Activated naive CD4-positive, alpha-beta T cell treated with anti-CD3 and anti-CD28 coated beads, Interleukin-2, amount 50 U/mL, for 24 hours (primary cell): ENCODE data around the gene MYRIP.
"Not testable (repeated sequence)": the region's sequence is repeated elsewhere in the genome, so short reads cannot be mapped to it uniquely, and the experiment has no call there.

ENCODE experiments used
- H3K27ac Mint-ChIP-seq: one replicate; pipeline ENCODE4 v1.8.0; 2021; ENCODE audit warnings: mild to moderate bottlenecking, mixed read lengths
- H3K27me3 Mint-ChIP-seq: one replicate; pipeline ENCODE4 v1.8.0; 2021; ENCODE audit warnings: mixed read lengths
- H3K36me3 Mint-ChIP-seq: one replicate; pipeline ENCODE4 v1.8.0; 2021; ENCODE audit warnings: mixed read lengths
- H3K4me1 Mint-ChIP-seq: one replicate; pipeline ENCODE4 v1.8.0; 2021; ENCODE audit warnings: mixed read lengths
- H3K4me3 Mint-ChIP-seq: one replicate; pipeline ENCODE4 v1.8.0; 2021; ENCODE audit warnings: mild to moderate bottlenecking, mixed read lengths
- H3K9me3 Mint-ChIP-seq: one replicate; pipeline ENCODE4 v1.8.0; 2021; ENCODE audit warnings: mixed read lengths

The MYRIP gene

DNA sequence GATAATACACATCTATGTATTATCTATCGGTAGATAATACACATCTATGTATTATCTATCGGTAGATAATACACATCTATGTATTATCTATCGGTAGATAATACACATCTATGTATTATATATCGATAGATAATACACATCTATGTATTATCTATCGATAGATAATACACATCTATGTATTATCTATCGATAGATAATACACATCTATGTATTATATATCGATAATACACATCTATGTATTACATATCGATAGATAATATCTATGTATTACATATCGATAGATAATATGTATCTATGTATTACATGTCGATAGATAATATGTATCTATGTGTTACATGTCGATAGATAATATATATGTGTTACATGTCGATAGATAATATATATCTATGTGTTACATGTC, 275.0 kb downstream of the MYRIP start:
- H3K27ac Mint-ChIP-seq, H3K27me3 Mint-ChIP-seq, H3K36me3 Mint-ChIP-seq: not testable (repeated sequence)

DNA sequence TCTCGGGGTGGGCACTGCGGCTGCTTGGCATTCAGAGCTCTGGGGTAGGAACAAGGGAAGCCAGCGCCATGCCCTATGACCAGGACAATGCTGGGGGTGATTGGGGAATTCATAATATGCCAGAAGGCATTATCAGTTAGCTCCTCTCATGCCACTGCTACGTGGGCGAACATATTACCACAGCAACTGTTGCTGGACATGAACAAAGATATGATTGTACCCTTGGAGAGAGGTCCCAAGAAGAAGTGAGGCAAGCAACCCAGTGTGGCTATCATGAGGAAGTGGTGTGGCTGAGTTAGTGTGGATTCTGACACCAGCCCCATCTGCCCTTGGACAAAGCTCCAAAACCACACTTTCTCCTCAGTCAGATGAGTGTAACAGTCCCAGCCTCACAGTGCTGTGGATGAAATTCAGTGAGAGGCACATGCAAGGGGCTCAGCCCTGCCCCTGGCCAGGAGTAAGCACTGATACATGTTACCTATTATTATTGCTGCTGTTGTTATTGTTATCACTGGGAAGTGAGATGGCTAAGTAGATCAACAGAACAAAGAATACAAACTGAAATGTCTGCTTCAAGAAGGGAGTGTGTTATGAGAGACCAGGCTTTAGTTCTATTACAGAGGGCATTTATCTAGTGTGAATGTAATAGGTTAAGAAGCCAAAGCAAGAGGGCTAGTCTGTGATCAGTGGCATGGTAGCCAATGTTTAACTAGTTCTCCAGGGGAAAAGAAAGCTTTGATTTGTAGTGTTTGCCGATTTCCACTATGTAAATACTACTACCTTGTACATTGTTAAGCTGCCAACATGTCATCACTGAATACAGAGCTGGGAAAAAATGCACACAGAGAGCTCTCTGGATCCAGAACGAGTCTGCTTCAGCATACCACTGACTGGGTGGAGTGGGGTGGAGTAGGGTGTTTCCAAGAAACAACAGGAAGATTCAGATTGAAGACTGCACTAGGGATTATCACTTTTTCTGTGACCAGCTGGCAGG, 277.8 kb downstream of the MYRIP start:
- Mint-ChIP-seq H3K27ac (no peak overlapping the region), H3K9me3 (no peaks in the 10 kb centered on the region), H3K27me3 (peaks cover 1% of the 10 kb centered on the region), H3K4me3 (no peak overlapping the region), H3K4me1 (no peaks in the 10 kb centered on the region), H3K36me3 (no peaks in the 10 kb centered on the region)

More for the DNA sequence above, 275.0 kb downstream of the MYRIP start:
- not testable (repeated sequence) for H3K4me3 Mint-ChIP-seq, H3K4me1 Mint-ChIP-seq
- H3K9me3 Mint-ChIP-seq = peaks cover 15% of the 10 kb centered on the region

DNA sequence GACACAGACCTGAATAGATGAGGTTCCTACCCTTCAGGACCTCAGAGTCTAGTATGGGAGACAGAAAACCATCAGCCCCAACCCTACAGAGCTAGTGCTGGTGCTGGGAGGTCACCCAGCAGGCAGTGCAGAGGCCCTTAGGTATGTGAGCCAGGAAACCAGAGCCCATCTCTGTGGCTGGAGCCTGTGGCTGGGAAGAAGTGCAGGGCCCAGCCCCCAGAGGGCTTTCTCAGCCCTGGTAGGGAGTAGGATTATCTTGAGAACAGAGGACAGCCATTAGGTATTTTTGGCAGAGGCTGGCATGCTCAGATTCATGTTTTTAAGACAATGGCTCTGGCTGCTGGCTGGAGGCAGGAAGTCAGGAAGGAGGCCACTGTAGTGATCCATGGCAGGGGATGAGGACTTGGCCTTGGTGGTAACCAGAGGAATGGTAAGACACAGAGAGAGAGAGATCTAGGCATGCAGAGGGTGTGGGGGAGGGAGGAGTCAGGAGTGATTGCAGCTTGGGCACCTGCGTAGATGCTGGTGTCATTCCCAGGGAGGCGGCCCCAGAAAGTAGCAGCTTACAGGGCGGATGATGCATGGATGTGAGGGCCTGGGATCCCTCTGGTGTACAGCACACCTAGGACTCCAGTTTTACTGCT, 279.2 kb downstream of the MYRIP start:
- Mint-ChIP-seq H3K36me3 (no peaks in the 10 kb centered on the region), H3K4me1 (no peaks in the 10 kb centered on the region), H3K27ac (no peak overlapping the region), H3K27me3 (peaks cover 1% of the 10 kb centered on the region), H3K9me3 (no peaks in the 10 kb centered on the region), H3K4me3 (no peak overlapping the region)

DNA sequence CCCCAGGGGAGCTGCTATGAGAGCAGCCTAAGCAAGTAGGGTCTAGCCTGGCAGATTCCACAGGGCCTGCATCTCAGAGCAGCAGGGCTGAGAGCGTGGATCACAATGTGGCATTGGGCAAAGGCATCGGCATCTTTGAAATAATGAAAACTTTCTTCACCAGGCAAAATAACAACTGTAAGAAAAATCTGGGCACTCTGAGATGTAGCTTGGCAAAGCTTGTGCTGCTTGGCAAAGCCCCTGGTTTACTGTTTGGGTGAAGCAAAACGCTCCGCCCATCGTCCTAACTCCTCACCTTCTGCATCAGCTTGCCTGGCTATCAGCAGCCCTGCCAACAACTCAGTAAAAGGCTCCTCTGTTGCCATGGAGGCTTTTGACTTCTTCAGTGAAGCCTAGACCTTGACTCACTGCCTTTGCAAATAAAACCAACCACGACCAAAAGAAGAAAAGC, 287.3 kb downstream of the MYRIP start:
- Mint-ChIP-seq H3K36me3 (no peaks in the 10 kb centered on the region), H3K9me3 (peaks cover 6% of the 10 kb centered on the region), H3K27me3 (peaks cover 4% of the 10 kb centered on the region), H3K4me3 (no peak overlapping the region), H3K27ac (no peak overlapping the region), H3K4me1 (no peaks in the 10 kb centered on the region)

DNA sequence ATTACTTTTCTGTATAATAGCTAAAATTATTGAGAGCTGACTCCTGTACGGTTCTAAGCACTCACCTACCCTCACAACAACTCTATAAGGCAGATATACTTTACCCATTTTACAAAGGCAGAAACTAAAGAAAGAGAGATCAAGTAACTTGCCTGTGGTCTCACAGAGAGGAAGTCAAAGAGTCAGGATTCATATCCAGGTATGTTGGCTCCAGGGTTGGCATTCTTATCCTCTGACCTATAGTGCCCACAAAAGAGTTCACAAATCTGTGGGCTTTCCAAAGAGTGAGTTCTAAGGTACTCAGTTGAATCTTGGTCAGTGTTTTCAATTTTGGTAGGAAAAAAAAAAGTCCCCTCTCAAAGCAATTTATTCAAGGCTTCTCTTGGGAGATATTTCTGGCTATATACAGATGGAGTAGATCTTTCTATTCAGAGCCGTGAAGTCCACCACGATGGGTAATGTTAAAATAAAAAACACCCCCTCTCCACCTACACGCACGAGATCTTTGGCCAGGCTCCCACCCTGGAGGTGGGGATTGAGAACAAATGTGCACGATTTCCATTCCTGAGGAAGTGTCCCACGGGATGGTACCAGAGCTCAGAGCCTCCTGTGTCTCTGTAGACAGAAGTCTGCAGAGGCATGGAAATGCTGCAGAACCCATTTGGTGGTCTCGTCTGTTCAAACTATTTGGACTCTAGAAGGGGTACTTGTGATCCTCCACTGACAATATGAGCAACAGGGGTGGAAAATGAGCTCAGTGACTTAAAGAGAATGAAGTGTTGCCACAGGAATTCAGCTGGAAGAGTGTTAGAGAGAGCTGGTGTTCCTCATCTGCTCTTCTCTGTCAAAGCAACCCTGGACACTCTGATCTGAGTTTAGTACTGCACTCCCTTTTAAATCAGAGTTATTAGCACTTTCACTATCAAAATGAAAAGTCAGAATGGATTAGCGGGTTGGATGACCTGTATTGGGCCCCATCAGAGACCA, 288.0 kb downstream of the MYRIP start:
- peaks cover 6% of the 10 kb centered on the region for H3K9me3 Mint-ChIP-seq
- peaks cover 4% of the 10 kb centered on the region for H3K27me3 Mint-ChIP-seq
- H3K4me3 Mint-ChIP-seq = no peak overlapping the region
- H3K4me1 Mint-ChIP-seq = no peaks in the 10 kb centered on the region
- no peaks in the 10 kb centered on the region for H3K36me3 Mint-ChIP-seq
- no peak overlapping the region for H3K27ac Mint-ChIP-seq

DNA sequence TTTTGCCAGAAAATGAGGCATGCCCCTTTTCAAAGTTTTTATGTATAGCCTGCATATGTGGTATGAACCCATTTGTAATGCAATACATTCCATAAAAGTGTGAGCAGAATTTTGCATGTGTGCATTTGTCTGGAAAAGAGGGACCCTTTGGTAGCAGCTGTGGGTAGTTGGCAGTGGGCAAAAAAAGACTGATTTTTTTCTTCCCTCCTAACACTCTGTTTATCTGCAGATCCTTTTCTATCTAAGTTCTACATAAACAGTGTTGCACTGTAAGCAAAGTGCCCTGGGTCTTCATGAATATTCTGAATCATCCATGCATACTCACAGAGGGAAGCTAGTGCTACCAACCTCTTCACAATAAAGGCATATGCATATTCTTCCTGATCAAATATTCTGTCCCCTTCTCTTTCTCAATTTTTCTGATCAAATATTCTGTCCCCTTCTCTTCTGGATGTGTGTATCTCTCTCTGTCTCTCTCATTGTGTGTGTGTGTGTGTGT, 288.9 kb downstream of the MYRIP start:
- peaks cover 6% of the 10 kb centered on the region for H3K9me3 Mint-ChIP-seq

DNA sequence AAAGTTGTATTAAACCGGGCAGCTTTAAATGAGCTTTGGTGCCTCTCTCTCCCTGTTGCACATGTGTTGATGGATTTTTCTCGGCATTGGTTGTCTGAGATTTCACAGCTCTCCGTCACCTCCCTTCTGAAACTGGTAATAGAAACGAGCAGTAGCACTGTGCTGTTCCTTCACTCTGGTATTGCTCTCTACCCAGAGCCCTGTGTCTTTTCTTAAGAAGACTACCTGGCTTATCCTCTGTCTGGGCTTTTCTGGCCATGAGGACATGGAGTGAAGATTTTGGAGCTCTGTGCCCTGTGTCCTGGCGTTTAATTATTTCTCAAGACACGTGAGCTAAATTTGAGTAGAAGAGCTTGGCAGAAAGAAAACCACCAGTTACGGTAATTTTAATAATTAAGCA, 290.5 kb downstream of the MYRIP start:
- Mint-ChIP-seq H3K27me3 (peaks cover 2% of the 10 kb centered on the region), H3K4me3 (no peak overlapping the region), H3K4me1 (no peaks in the 10 kb centered on the region), H3K27ac (no peak overlapping the region), H3K36me3 (no peaks in the 10 kb centered on the region), H3K9me3 (peaks cover 6% of the 10 kb centered on the region)

More for the DNA sequence above, 288.9 kb downstream of the MYRIP start:
- no peak overlapping the region for H3K4me3 Mint-ChIP-seq
- peaks cover 4% of the 10 kb centered on the region for H3K27me3 Mint-ChIP-seq
- no peaks in the 10 kb centered on the region for H3K4me1 Mint-ChIP-seq
- H3K36me3 Mint-ChIP-seq = no peaks in the 10 kb centered on the region
- H3K27ac Mint-ChIP-seq = no peak overlapping the region

DNA sequence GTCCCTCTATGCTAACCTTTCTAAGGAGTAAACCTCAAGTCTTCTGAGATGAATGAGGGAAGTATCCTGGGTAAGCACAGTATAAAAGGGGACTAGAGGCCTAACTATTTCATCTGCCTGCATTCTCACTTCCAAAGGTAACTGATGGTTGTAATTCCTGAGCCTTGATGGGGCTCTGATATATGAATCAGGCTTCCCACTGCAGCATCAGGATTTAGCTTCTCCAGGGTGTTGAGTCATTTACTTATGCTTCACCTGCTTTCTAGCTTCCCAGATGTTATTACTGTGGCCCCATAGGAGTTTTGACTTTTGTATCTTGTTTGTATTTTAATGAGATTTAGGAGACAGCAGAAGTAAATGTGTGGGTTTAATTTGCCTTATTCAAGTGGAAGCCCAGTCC, 292.8 kb downstream of the MYRIP start:
- Mint-ChIP-seq H3K27me3 (no peaks in the 10 kb centered on the region), H3K4me1 (no peaks in the 10 kb centered on the region), H3K27ac (no peak overlapping the region), H3K36me3 (no peaks in the 10 kb centered on the region), H3K9me3 (peaks cover 6% of the 10 kb centered on the region), H3K4me3 (no peak overlapping the region)

DNA sequence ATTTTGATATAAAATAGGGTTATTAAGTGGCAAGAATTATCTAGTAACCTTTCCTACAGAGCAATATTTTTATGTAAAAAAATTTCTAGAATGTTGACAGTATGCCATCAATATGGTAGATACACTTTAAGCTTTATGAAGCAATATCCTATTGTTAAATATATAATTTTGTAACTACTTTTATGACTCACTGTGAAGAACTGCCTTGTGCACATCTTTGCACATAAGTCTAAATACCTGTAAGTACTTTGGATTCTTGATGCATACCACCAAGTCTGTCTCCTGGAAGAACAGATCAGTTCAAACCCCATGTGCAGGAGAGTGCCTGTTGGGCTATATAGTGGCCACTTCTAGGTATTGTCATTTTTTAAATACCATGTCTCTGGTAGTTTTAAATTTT, 294.4 kb downstream of the MYRIP start:
- no peak overlapping the region for H3K27ac Mint-ChIP-seq

DNA sequence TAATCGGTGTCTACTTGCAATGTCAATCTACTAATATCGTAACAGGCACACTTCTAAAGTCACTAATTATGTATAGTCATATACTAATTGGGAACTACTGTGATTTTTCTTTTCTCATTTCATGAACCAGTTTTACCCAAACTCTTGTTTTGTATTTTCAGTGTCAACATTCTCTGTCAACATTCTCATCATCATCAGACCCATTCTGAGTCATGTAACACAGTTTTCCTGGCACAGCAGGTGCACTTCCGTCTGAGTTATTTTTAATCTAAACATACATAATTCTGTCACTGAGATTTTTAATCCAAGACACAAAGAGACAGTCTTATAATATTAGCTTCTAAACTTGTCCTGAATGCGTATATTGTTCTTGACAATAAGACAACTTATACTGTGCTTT, 295.0 kb downstream of the MYRIP start:
- Mint-ChIP-seq H3K4me3 (no peak overlapping the region), H3K27ac (no peak overlapping the region), H3K9me3 (peaks cover 6% of the 10 kb centered on the region), H3K27me3 (no peaks in the 10 kb centered on the region), H3K36me3 (no peaks in the 10 kb centered on the region), H3K4me1 (no peaks in the 10 kb centered on the region)

More for the DNA sequence above, 294.4 kb downstream of the MYRIP start:
- peaks cover 6% of the 10 kb centered on the region for H3K9me3 Mint-ChIP-seq
- no peak overlapping the region for H3K4me3 Mint-ChIP-seq
- H3K36me3 Mint-ChIP-seq = no peaks in the 10 kb centered on the region
- no peaks in the 10 kb centered on the region for H3K4me1 Mint-ChIP-seq
- no peaks in the 10 kb centered on the region for H3K27me3 Mint-ChIP-seq

DNA sequence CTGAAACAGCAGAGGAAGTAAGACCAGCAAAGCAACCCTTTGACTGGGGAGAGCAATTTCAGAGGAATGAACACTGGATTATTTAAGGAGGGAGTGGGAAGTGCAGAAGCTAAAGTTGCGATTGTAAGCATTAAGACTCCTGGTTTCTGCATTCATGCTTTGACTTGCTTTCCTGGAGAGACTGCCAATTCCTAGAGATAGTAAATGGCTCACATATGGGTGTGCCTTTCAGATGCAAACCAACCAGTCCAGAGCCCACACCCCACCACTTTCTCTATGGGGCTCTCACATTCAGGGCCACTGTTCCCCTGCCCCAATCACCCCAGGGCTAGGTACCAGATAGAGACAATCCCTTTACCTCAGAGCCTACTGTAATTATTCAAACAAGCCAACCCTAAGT, 299.2 kb downstream of the MYRIP start:
- no peak overlapping the region for H3K27ac Mint-ChIP-seq
- no peaks in the 10 kb centered on the region for H3K36me3 Mint-ChIP-seq
- no peaks in the 10 kb centered on the region for H3K4me1 Mint-ChIP-seq
- no peak overlapping the region for H3K4me3 Mint-ChIP-seq
- H3K27me3 Mint-ChIP-seq = peaks cover 2% of the 10 kb centered on the region
- no peaks in the 10 kb centered on the region for H3K9me3 Mint-ChIP-seq

DNA sequence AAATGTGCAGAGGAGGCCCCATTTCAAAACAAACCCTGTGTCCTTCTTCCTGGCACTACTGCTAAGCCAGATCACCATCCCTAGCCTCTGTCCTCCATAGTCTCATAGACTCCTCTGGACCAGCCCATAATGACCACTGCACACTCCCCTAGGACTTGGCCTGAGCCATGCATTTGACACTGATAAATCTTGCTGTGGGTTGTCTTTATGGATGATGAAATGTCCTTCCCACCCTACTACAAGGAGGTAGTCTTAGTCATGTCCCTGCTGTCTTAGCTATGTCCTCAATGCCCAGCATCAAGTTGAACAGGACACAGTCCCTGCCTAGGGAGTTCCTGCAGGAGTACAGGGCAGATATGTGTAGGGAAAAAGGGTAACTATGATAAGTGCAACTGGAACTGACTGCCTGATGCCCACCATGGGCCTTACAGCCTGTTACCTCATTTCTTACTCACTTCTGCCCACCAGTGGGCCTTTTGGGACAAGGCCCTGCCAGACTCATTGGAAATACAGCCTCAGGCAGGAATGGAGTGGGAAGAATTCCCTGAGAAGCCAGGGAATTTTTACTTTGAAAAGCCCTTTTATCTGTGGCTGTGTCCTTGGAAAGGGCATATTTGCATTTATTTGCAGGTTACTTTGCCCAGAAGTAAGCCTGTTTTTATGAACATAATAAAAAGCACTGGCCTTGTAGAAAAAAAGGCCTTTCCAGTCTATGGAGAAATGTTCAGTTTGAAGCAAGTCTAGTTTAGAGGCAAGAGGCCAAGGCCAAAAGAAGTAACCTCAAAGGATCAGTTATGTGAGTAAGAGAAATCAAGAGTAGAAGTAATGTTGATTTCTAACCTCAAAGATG, 300.5 kb downstream of the MYRIP start:
- Mint-ChIP-seq H3K4me3 (no peak overlapping the region), H3K9me3 (no peaks in the 10 kb centered on the region), H3K4me1 (no peaks in the 10 kb centered on the region), H3K27ac (no peak overlapping the region), H3K36me3 (no peaks in the 10 kb centered on the region), H3K27me3 (peaks cover 2% of the 10 kb centered on the region)

DNA sequence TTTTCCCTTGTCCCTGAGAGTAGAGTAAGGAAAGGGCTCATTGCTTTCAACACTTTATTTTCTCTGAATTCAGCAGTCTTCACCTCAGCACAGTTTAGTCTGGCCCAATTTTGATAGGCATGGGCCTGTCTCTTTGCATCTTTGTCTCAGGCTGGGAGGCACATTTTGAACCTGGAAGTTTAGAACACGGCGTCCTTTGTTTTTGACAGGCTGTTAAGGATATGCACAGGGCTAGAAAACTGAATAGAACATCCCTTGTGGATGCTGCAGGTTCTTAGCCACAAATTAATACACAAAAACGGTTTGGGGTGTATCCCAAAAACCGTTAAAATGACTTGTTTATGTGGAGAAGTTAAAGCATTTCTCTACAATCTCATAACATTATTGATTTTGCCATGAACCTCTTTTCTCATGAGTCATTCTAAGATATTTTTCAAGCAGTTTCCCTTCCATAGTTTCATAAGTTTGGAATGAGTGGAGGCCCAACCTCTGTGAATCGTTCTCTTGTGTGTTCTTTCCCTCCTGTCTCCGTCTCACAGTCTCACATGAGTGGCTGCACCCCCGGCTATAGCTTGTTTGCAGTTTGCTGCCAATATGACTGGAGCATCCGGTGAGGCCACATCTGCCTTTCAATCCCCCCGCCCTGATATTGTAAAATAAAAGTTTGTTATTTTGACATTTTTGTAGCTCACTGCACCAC, 307.2 kb downstream of the MYRIP start:
- Mint-ChIP-seq H3K27me3 (peaks cover 2% of the 10 kb centered on the region), H3K36me3 (no peaks in the 10 kb centered on the region), H3K4me3 (no peak overlapping the region), H3K27ac (no peak overlapping the region), H3K9me3 (no peaks in the 10 kb centered on the region), H3K4me1 (no peaks in the 10 kb centered on the region)

DNA sequence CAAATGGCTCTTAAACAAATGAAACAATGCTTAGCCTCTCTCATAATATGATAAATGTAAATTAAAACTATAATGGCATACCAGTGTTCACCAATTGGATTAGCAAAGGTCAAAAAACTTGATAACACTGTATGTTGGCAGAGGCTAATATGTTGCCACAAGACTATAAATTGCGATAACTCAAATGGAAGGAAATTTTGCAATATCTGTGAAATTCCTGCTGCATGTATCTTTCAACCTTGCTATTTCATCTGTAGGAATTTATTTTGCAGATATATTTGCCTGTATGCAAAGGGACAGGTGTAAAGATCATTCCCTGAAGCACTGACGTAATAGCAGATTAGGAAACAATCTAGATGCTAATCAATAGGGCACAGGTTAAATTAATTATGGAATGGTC, 308.7 kb downstream of the MYRIP start:
- Mint-ChIP-seq H3K4me3 (no peak overlapping the region), H3K27me3 (no peaks in the 10 kb centered on the region), H3K27ac (no peak overlapping the region), H3K36me3 (no peaks in the 10 kb centered on the region), H3K9me3 (no peaks in the 10 kb centered on the region), H3K4me1 (no peaks in the 10 kb centered on the region)
